Trophoblast cell (in vitro differentiated cells and primary cell): Measurements from ENCODE around the gene VPS45.

Source experiments
- DNase-seq, 2 donors: peaks; one replicate each; pipeline ENCODE4 v3.0.0-alpha.2; 2016
- H2AFZ ChIP-seq: 2 replicates; pipeline ENCODE4 v1.6.1; 2013; ENCODE audit warnings: low read length, moderate library complexity, mild to moderate bottlenecking; ENCODE audit not compliant: insufficient read depth, poor library complexity
- H2AK5ac ChIP-seq: 2 replicates; pipeline ENCODE4 v1.6.1; 2013; ENCODE audit warnings: mild to moderate bottlenecking, low read length
- H2BK120ac ChIP-seq: 2 replicates; pipeline ENCODE4 v1.6.1; 2013; ENCODE audit warnings: low read length, mild to moderate bottlenecking, moderate library complexity; ENCODE audit not compliant: insufficient read depth, poor library complexity
- H2BK12ac ChIP-seq: 2 replicates; pipeline ENCODE4 v1.6.1; 2013; ENCODE audit warnings: mild to moderate bottlenecking, low read length, moderate library complexity
- H2BK5ac ChIP-seq: 2 replicates; pipeline ENCODE4 v1.6.1; 2013; ENCODE audit warnings: low read length, low read depth, moderate library complexity, mild to moderate bottlenecking; ENCODE audit not compliant: poor library complexity
- H3K14ac ChIP-seq: 2 replicates; pipeline ENCODE4 v1.6.1; 2013; ENCODE audit warnings: mild to moderate bottlenecking, low read length
- H3K18ac ChIP-seq: 2 replicates; pipeline ENCODE4 v1.6.1; 2013; ENCODE audit warnings: mild to moderate bottlenecking, low read length
- H3K23ac ChIP-seq: 2 replicates; pipeline ENCODE4 v1.6.1; 2013; ENCODE audit warnings: low read length
- H3K27ac ChIP-seq: 2 replicates; pipeline ENCODE4 v1.5.1; 2013; ENCODE audit warnings: low read depth, mild to moderate bottlenecking, inconsistent platforms, low read length, moderate library complexity
- H3K27me3 ChIP-seq: 2 replicates; pipeline ENCODE4 v1.6.1; 2013; ENCODE audit warnings: inconsistent platforms, mild to moderate bottlenecking, low read length, moderate library complexity; ENCODE audit not compliant: insufficient read depth
- H3K36me3 ChIP-seq, 2 experiments: 1 replicate in 1 of 2; 2 replicates in 1 of 2; pipeline ENCODE4 v1.6.1; 2013; ENCODE audit warnings: low read length in 2 of 2, mild to moderate bottlenecking in 2 of 2, moderate library complexity in 1 of 2; ENCODE audit not compliant: insufficient read depth in 2 of 2, control insufficient read depth in 1 of 2
- H3K4ac ChIP-seq: 2 replicates; pipeline ENCODE4 v1.6.1; 2013; ENCODE audit warnings: low read depth, mild to moderate bottlenecking, low read length, moderate library complexity
- H3K4me1 ChIP-seq, 2 experiments: 1 replicate in 1 of 2; 2 replicates in 1 of 2; pipeline ENCODE4 v1.6.1; 2013; ENCODE audit warnings: low read length in 2 of 2, mild to moderate bottlenecking in 2 of 2, moderate library complexity in 1 of 2; ENCODE audit not compliant: insufficient read depth in 2 of 2, control insufficient read depth in 1 of 2
- H3K4me2 ChIP-seq: 2 replicates; pipeline ENCODE4 v1.6.1; 2013; ENCODE audit warnings: inconsistent platforms, mild to moderate bottlenecking, low read length, moderate library complexity
- H3K4me3 ChIP-seq: 2 replicates; pipeline ENCODE4 v1.5.1; 2013; ENCODE audit warnings: mild to moderate bottlenecking, low read depth, low read length, inconsistent platforms
- H3K79me1 ChIP-seq: one replicate; pipeline ENCODE4 v1.6.1; 2013; ENCODE audit warnings: low read length
- H3K79me2 ChIP-seq: 2 replicates; pipeline ENCODE4 v1.6.1; 2013; ENCODE audit warnings: low read length, mild to moderate bottlenecking; ENCODE audit not compliant: control insufficient read depth, insufficient read depth, poor library complexity
- H3K9ac ChIP-seq: 2 replicates; pipeline ENCODE4 v1.6.1; 2013; ENCODE audit warnings: mild to moderate bottlenecking, low read length
- H3K9me3 ChIP-seq: 2 replicates; pipeline ENCODE4 v1.6.1; 2013; ENCODE audit warnings: low read depth, mild to moderate bottlenecking, control low read depth, inconsistent platforms, low read length; ENCODE audit not compliant: insufficient read depth
- H4K12ac ChIP-seq: 2 replicates; pipeline ENCODE4 v1.6.1; 2013; ENCODE audit warnings: low read depth, mild to moderate bottlenecking, low read length, moderate library complexity
- H4K8ac ChIP-seq: 2 replicates; pipeline ENCODE4 v1.6.1; 2013; ENCODE audit warnings: low read depth, mild to moderate bottlenecking, low read length, moderate library complexity
- H4K91ac ChIP-seq: one replicate; pipeline ENCODE4 v1.6.1; 2013; ENCODE audit warnings: low read depth, mild to moderate bottlenecking, low read length, moderate library complexity
- WGBS: extraction: QIAGEN DNeasy Blood & Tissue Kit; methylation state at CpG from one replicate; pipeline ENCODE4 v1.1.7; 2013; ENCODE audit warnings: missing lambda C conversion rate; ENCODE audit not compliant: insufficient read length, insufficient coverage; ENCODE audit errors: extremely low coverage; 5-methylcytosine and 5-hydroxymethylcytosine counted together

The VPS45 gene

DNA sequence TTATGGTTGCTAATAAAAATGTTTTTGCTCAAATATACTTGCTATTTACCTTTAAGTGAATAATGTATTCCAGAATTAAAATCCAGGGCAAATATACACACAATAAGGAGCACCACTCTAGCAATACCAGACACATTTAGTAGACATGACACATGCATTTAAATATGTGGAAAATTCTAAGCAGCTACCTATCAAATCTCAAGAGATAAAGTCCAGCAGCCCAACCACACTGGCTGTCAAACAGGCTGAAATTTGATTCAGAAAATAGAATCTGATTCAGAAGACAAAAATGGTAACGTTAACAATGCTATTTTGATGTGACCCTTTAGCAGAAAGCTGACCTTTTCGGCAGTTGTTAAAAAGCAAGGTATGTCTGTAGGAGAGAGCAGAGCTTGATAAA, 124.4 kb downstream of the VPS45 start:
- no peak overlapping the region for H2BK12ac ChIP-seq
- H3K23ac ChIP-seq: no peak overlapping the region
- H3K4me2 ChIP-seq: no peak overlapping the region
- peaks cover 2% of the 10 kb centered on the region for H3K9me3 ChIP-seq
- H3K9ac ChIP-seq: no peak overlapping the region
- no peak overlapping the region for H3K14ac ChIP-seq
- H2BK120ac ChIP-seq: peak overlapping the region; percentile 86
- no peak overlapping the region for H2AK5ac ChIP-seq
- H2BK5ac ChIP-seq: peak overlapping the region; percentile 88
- H3K79me1 ChIP-seq: peaks cover 23% of the 10 kb centered on the region
- no peak overlapping the region for H4K8ac ChIP-seq
- H3K27me3 ChIP-seq: no peaks in the 10 kb centered on the region
- peak; percentile 58 to 91 for DNase-seq
- H3K4me1 ChIP-seq: peaks cover 8 to 9% of the 10 kb centered on the region in 2 experiments
- no peak overlapping the region for H3K18ac ChIP-seq
- no peak overlapping the region for H3K4ac ChIP-seq
- no CpG with 5 or more reads among the region's 2 CpGs for WGBS
- H4K12ac ChIP-seq: no peak overlapping the region
- H3K79me2 ChIP-seq: peaks cover 2% of the 10 kb centered on the region
- H3K27ac ChIP-seq: peak overlapping the region; percentile 75
- no peak overlapping the region for H3K4me3 ChIP-seq
- peaks cover 0 to 2% of the 10 kb centered on the region in 2 experiments for H3K36me3 ChIP-seq
- peak overlapping the region; percentile 80 for H4K91ac ChIP-seq
- H2AFZ ChIP-seq: no peak overlapping the region

DNA sequence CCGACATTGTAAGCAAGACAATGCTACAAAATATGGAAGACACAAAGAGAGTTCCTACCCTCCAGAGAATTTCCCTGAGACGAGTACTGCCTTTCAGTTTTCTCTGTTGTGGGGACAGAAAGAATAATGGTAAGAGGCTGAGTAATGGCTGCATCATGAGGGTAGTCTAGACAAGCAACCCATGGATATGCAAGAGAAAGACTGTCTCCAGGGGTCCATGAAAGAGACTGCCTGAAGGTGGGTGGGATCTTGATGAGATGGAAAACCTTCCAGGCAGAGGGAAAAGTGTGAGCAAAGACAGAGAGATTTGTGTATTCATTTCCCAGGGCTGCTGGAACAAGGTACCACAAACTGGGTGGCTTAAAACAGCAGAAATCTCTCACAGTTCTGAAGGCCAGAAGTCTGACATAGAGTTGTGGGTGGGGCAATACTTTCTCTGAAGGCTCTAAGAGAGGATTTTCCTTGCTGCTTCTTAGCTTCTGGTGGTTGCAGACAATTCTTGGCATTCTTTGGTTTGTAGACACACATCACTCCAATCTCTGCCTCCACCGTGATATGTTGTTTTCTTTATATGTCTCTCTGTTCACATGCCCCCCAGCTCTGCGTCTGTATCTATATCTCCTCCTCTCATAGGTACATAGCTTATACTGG, 126.9 kb downstream of the VPS45 start:
- Histone ChIP-seq H3K4me3 (no peak overlapping the region), H3K27me3 (no peaks in the 10 kb centered on the region), H3K9ac (no peak overlapping the region), H3K4me1 (peaks cover 7 to 8% of the 10 kb centered on the region in 2 experiments), H3K79me1 (peaks cover 21% of the 10 kb centered on the region), H3K18ac (no peak overlapping the region), H3K9me3 (peaks cover 2% of the 10 kb centered on the region), H4K8ac (no peak overlapping the region), H3K14ac (peak overlapping the region; percentile 42), H2BK12ac (peak overlapping the region; percentile 27), H3K79me2 (peaks cover 2% of the 10 kb centered on the region), H2AFZ (no peak overlapping the region), H4K12ac (no peak overlapping the region), H4K91ac (peak overlapping the region; percentile 42), H3K4me2 (no peak overlapping the region), H3K36me3 (peaks cover 0 to 2% of the 10 kb centered on the region in 2 experiments), H3K27ac (peak overlapping the region; percentile 83), H2BK120ac (peak overlapping the region; percentile 30), H3K4ac (no peak overlapping the region), H2BK5ac (peak overlapping the region; percentile 27), H3K23ac (no peak overlapping the region), H2AK5ac (no peak overlapping the region)
- DNase-seq: peak; percentile 39 to 77
- no CpG with 5 or more reads among the region's 4 CpGs for WGBS
